ENCODE results near the gene CEACAM19.
"Not testable (repeated sequence)": the region's sequence is repeated elsewhere in the genome, so short reads cannot be mapped to it uniquely, and the experiment has no call there.

Gene CEACAM19

DNA sequence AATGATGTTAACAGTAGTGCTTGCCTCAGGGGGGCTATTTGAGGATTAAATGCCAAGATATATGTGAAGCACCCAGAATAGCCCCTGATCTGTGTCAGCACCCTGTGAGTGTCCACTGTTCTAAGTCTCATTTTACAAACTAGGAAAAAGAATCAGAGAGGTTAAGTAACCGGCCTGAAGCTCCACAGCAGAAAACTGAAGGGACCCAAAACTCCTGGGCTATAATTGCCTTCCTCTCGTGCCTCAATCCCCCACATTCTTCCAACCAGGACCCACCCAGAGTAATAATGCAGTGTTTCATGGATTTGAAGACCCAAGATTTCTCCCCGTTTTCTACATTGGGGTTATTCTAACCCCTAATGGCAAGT is 25.2 kb upstream of the CEACAM19 start:
- DNase-seq, result no peak

DNA sequence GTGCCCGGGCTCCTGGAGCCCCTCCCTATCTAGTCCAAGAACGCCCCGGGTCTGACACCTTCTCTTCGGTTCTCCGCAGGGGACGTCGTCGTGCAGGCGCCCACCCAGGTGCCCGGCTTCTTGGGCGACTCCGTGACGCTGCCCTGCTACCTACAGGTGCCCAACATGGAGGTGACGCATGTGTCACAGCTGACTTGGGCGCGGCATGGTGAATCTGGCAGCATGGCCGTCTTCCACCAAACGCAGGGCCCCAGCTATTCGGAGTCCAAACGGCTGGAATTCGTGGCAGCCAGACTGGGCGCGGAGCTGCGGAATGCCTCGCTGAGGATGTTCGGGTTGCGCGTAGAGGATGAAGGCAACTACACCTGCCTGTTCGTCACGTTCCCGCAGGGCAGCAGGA is 24.1 kb upstream of the CEACAM19 start:
- no peak for DNase-seq

DNA sequence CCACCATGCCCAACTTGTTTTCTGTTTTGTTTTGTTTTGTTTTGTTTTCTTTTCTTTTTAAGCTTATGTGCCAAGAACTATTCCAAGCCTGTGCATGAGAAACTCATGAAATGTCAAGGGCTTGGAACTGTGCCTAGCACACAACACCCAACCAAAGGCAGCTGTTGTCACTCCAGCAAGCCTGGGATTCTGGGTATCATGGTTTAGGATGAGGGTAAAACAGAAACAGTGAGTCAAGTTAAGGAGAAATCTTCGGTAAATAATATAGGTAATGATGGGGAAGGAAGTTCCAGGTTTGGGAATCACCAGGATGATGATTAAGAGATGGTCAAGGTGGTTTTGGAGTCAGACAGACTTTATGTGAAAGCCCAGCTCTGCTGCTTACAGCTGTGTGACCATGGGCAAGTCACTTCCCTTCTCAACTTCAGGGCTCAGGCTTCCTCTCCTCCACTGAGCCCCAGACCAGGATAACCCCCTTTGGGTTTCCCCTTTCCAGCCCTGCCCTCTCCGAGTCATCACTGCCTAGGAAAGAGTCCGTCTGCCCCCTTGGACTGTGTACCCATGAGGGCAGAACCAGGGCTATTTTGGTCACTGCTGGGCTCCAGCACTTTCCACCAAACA is 22.5 kb upstream of the CEACAM19 start:
- peak; percentile 33 for DNase-seq

DNA sequence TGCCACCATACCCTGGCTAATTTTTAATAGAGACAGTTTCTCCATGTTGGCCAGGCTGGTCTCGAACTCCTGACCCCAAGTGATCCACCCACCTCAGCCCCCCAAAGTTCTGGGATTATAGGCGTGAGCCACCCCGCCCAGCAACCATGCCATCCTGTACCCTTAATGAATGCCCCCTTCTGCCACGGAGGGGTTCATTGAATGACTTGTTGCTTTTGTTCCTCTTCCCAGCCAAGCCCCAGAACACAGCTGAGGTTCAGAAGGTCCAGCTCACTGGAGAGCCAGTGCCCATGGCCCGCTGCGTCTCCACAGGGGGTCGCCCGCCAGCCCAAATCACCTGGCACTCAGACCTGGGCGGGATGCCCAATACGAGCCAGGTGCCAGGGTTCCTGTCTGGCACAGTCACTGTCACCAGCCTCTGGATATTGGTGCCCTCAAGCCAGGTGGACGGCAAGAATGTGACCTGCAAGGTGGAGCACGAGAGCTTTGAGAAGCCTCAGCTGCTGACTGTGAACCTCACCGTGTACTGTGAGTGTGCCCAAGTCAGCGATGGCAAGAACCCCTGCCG is 21.6 kb upstream of the CEACAM19 start:
- no peak for DNase-seq

- DNase-seq, result no peak
Observed at GRCh38 chr19:44653343-44653742, 17.9 kb upstream of the CEACAM19 start.

GRCh38 chr19:44653977-44654774 is 17.1 kb upstream of the CEACAM19 start:
- peak; percentile 14 for DNase-seq

GRCh38 chr19:44657211-44657921 is 13.9 kb upstream of the CEACAM19 start:
- DNase-seq, result no peak

GRCh38 chr19:44658069-44658733 is 13.1 kb upstream of the CEACAM19 start:
- no peak for DNase-seq

DNA sequence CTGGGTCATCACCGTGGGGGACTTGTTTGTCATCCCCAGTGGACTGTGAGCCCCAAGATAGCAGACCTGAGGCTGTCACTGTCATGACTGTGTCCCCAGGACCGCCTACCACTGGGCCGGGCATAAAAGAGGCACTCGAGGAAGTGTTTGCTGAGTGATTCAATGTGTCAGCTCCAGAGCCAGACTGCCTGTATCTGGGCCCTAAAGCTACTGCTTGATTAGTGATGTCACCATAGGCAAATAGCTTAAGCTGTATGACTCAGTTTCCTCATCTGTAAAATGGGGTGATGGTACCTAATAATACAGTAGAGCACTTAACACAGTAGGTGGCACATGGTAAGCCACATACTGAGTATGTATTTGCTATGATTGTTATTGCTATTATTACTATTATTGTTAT is 11.2 kb upstream of the CEACAM19 start:
- no peak for DNase-seq

DNA sequence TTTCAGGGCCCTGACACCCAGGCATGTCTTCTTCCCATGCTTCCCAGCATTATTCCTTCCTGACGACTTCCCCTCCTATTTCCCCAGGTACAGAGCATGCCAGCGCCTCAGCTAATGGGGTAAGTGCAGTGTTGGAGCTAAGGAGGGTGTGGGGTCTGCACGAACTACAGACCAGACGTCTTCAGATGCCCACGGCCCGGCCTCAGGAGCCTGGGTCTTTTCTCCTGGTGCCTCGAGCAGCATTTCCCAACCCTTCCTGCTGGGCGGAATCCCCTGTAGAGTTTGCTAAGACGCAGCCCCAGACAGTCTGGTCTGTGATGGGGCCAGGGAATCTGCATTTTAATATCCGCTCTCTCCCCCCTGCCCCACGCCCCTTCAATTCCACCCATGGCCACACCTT is 10.1 kb upstream of the CEACAM19 start:
- DNase-seq, result no peak

DNA sequence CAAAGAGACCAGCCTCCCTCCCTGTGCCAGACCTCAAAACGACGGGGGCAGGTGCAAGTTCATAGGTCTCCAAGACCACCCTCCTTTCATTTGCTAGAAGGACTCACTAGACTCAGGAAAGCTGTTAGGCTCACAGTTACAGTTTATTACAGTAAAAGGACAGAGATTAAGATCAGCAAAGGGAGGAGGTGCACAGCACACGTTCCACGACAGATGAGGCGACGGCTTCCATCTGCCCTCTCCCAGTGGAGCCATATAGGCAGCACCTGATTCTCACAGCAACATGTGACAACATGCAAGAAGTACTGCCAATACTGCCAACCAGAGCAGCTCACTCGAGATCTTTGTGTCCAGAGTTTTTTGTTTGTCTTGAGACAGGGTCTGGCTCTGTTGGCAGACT is 9.4 kb upstream of the CEACAM19 start:
- no peak for DNase-seq

DNA sequence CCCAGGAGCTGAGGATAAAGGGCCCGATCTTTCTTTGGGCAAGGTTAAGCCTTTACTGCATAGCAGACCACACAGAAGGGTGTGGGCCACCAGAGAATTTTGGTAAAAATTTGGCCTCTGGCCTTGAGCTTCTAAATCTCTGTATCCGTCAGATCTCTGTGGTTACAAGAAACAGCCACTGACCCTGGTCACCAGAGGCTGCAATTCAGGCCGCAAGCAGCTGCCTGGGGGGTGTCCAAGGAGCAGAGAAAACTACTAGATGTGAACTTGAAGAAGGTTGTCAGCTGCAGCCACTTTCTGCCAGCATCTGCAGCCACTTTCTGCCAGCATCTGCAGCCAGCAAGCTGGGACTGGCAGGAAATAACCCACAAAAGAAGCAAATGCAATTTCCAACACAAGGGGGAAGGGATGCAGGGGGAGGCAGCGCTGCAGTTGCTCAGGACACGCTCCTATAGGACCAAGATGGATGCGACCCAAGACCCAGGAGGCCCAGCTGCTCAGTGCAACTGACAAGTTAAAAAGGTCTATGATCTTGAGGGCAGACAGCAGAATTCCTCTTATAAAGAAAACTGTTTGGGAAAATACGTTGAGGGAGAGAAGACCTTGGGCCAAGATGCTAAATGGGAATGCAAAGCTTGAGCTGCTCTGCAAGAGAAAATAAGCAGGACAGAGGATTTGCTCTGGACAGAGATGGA is 8.4 kb upstream of the CEACAM19 start:
- no peak for DNase-seq

GRCh38 chr19:44663996-44664395 is 7.3 kb upstream of the CEACAM19 start:
- no peak for DNase-seq

GRCh38 chr19:44664976-44665375 is 6.3 kb upstream of the CEACAM19 start:
- DNase-seq, result no peak

DNA sequence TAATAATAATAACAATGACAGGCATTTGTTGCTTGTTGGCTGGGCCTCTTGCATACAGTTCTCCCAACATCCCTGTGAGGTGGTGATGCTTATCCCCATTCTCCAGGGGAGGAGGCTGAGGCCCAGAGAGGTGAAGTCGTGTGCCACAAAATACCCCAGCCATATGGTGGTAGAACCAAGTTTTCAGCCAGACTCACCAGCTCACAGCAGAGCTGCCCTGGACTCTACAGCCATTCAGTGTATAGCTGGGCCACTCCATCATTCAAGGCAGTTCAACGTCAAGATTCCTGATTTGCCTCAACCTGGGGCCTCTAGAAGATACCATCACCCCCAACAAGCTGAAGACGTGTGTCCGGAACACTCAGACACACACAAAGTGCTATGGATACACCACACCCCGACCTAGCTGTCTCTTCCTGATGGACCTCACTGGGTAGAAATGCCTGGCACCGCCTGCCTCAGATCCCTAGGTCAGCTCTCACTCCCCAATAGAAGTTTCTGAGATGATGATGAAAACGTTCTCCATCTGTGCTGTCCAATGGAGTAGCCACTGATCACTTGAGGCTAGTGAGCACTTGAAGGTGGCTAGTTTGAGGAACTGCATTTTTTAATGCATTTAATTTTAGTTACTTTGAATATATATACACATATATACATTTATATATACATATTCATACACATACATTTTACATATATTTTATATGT is 4.3 kb upstream of the CEACAM19 start:
- DNase-seq, result no peak

DNA sequence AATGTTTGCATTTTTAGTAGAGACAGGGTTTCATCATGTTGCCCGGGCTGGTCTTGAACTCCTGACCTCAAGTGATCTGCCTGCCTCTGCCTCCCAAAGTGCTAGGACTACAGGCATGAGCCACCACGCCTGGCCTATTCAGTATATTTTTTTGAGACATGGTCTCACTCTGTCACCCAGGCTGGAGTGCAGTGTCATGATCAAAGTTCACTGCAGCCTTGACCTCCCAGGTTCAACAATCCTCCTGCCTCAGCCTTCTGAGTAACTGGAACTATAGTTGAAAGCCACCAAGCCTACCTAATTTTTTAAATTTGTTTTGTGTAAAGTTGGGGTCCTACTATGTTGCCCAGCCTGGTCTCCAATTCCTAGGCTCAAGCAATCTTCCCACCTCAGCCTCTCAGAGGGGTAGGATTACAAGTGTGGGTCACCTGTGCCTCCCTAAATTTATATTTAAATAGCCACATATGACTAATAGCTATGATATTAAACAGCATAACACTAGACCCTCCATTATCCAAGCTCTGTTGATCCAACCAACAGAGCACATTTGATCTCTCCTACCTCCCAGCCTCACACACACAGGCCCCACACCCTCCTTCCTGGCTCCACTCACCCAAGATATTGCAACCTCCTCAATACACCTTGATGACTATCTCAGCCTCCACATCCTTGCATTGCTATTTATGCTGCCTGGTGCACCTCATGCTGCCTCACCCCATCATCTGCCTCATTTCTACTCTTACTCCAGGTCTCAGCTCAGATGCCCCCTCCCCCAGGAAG is 2.1 kb upstream of the CEACAM19 start:
- DNase-seq, result no peak

DNA sequence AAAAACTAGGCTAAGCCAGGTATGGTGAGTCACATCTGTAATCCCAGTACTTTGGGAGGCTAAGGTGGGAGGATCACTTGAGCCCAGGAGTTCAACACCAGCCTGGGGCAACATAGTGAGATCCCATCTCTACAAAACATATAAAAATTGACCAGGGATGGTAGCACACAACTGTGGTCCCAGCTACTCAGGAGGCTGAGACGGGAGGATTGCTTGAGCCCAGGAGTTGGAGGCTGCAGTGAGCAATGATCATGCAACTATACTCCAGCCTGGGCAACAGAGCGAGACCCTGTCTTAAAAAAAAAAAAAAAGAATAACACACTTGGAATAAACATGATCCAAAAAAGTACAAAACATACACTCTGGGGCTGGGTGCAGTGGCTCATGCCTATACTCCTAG is 1.3 kb upstream of the CEACAM19 start:
- not testable (repeated sequence) for DNase-seq

GRCh38 chr19:44672226-44672625 is 944 bp downstream of the CEACAM19 start:
- no peak for DNase-seq

DNA sequence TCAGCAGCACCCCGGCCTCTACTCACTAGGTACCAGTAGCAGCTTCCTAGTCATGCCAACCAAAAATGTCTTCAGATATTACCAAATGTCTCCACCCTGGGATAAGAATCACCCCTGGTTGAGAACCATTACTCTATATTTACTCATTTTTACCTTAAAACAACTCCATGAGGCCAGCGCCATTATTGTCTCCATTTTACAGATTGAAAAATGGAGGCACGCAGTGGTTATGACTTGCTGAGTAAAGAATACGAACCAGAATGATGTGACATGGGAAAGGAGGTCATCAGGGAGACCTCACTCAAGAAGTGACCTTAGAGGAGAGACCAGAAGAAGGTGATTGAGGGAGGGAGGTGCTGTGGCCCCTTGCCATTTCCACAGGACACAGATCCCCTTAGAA is 2.2 kb downstream of the CEACAM19 start:
- no peak for DNase-seq

DNA sequence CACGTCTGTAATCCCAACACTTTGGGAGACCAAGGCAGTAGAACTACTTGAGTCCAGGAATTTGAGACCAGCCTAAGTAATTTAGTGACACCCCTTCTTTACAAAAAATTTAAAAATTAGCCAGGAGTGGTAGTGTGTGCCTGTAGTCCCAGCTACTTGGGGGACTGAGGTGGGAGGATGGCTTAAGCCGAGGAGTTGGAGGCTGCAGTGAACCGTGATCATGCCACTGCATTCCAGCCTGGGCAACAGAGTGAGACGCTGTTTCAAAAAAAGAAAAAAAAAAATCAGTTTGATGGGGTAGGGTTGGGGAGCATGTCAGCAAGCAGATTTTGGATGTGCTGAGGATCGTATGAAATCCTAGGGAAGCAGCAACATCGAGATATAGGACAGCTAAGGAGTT is 4.2 kb downstream of the CEACAM19 start:
- peak; percentile 37 for DNase-seq

Measured in kidney glomerular epithelial cell (primary cell).